Stimulated activated CD4-positive, alpha-beta T cell treated with anti-CD3 and anti-CD28 coated beads, Interleukin-15, amount 100 ng/mL, for 1 hour (primary cell): ENCODE measurements around the gene TXNDC8.
"Not testable (repeated sequence)": the region's sequence is repeated elsewhere in the genome, so short reads cannot be mapped to it uniquely, and the experiment has no call there.

ENCODE experiments used
- DNase-seq, 2 donors: peaks; one replicate each; pipeline ENCODE4 v3.0.0-alpha.2; 2020; ENCODE audit warnings: low read depth in 1 of 2, low spot score in 1 of 2

Gene TXNDC8

DNA sequence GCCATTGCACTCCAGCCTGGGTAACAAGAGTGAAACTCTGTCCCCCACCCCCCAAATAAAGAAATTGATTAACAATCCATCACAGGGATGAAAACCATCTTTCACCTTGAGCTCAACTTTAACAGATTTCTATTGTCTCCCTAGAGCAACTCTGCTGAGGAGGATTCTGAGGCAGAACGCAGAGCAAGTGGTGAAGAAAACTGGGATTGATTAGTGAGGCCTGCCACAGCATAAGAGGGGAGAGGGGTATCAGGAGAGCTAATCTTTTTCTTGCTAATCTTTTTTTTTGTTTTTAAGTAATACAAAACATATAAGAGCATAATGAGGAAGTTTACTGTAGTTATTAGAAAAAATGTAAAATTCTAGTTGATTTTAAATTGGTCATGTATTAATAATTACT is 8.9 kb downstream of the TXNDC8 start:
- DNase-seq: no peak

DNA sequence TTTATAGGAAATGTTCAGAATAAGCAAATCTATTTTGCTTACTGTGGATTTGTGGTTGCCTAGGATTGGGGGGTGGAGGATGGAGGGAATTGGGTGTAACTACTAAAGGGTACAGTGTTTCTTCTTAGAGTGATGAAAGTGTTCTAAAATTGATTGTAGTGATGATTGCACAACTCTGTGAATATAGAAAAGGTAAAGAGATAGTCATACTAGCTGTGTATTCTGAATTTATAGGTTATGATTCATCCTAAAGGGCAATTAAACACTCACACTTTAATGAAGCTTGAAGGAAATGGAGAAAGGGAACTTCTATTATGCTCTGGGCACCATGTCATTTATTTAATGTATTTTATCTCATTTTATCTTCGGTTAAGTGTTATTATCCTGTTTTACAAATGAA is 9.9 kb downstream of the TXNDC8 start:
- no peak for DNase-seq

DNA sequence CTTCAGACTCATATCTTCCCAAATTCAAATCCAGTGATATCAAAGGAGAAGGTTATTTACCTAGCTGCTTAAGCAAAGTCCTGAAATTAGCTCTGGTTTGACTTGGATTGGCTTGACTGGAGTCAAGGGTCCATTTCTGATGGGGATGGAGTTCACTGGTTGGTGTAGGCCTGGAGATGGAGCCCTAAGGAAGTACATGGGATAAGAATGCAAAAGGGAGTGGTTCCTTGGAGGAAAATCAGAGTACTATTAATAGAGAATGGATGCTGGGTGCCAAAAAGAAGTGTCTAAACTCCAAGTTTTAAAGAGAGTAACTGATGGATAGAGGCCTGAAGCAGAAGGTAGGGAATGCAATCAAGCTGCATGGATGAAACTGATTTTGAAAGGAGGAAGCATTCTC is 13.8 kb downstream of the TXNDC8 start:
- DNase-seq: no peak

DNA sequence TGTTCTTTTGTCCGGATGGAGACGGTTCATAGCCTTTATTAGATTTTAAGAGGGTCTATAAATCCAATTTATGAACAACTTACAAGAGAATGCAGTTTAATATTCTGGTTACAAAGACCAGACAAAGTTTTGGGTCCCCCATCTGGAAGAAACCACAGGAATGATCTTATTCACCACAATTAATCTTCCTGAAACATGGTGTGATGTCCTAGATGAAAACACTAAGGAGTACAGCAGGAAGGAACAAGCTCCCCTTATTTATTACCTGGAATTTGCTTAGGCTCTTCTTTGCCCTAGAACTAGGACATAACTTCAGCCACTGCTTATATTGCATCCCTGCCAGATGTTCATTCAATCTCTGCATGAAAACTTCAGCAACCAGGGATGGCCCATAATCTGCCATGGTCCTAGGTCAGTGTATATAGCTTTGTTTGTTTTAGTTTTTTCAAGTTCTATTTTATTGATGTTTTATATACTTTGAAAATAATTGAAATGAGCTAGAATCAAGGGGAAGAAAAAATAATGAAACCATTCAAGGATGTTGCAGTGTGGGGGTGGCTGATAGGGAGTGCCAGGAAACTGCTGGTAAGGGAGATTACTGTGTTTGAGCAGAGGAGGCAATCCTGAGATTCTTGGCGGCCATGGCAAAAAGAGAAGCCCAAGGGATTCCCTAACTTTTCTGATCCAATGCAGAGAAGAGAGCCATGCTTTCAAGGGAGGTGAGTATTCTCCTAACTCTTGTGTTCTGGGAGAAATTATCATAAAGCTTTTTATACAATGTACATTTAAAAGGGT is 16.8 kb downstream of the TXNDC8 start:
- no peak for DNase-seq

DNA sequence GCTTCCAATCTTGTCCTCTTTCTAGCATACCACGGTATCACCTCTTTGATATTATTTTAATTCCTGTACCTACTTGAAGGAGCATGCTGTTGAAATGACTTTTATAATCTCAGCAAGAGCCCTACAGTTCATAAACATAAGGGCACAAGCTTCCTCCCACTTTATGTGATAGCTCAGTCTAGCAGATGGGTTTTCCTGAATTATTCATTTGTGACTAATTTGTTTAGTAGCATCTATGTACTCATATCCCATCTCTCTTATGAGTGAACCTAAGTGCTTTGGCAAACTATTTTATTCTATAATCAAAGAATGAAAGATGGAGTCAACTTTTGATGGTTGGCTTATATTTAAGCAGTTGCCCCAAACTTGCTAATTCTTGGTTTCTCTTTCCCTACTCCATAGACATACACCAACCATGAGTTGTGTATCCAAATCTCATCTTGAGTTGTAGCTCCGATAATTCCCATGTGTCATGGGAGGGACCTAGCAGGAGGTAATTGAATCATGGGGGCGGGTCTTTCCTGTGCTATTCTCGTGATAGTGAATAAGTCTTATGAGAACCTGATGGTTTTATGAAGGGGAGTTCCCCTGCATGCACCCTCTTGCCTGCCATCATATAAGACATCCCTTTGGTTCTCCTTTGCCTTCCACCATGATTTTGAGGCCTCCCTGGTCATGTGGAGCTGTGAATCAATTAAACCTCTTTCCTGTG is 17.7 kb downstream of the TXNDC8 start:
- DNase-seq: no peak

DNA sequence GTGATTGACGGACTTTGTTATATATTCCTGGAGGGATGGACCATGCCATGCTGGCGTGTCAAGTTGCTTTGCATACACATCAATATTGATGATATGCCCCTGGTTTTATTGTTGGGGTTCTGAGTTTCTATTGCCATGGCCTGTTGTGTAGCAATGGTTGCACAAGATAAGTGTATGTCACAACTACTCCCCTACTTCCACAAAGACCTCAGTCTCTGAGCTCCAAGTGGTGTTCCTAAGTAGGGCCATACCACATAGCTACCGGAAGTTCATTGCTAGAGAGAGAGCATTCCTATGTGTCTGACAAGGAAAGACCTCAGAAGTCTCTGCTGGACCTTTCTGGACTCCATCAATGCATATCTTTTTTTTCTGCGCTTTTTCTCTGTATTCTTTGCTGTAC is 19.8 kb downstream of the TXNDC8 start:
- no peak for DNase-seq

DNA sequence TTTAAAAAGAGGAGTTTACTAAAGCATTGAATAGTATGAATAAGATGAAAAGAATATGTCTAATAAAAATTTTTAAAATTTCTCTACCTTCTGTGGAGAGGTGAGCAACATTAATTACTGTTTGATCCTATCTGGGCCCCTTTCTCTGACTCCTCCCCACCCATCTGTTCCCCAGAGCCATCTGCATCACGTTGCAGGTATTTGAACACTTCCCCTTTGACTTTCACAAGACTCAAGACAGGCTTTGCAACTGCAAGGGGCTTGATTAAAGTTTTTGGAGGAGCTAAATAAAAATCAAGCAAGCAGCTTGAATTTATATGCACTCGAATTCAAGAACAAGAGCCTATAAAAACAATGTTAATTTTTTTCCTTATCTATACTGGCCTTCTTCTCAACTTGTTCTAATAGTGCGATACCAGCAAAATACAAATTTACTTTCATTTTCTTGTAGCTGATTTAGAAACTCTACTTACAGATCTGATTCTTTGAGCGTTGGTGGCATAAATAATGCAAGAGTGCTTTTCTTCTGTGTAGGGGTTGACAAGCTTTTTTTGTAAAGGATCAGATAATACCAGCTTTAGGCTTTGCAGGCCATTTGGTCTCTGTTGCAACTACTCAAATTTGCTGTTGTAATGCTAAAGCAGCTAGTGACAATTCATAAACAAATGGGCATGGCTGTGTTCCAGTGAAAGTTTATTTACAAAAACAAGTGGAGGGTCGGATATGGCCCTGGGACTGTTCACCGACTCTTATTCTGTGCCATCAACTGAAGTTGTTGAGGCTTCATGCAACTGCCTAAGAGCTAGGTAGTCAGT is 21.2 kb downstream of the TXNDC8 start:
- DNase-seq: no peak

DNA sequence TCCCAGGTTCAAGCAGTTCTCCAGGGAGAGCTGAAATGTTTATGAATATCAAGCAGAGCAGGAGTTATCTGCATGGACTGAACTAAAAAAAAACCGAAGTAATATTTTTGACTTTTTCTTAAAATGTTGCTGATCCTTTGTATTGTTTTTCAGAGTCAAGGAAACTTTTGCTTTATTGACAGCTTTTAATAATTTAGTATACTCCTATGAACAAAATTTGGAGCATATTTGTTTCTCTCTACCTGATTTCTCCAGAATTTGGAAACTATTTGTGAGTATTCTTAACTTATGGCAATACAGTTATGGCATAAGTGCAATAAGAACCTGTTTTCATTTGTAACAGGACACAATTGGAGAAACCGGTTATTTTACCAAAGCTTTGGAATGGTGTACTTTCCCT is 25.7 kb downstream of the TXNDC8 start:
- not testable (repeated sequence) for DNase-seq

DNA sequence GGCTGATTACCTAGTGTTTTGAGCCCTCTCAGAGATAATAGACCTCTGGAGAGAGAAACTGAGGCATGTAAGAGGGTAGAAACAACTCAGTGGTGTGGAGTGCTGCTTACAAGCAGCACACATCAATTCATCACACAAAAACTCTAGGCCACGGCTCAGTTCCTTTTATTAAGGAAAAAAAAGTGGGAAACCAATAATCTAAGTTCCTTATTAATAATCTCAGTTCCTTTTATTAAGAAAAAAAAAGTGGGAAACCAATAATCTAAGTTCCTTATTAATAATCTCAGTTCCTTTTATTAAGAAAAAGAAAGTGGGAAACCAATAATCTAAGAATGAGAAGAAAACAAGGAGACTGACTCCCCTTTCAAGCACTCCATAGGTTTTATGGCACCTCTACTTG is 28.0 kb downstream of the TXNDC8 start:
- DNase-seq: no peak

DNA sequence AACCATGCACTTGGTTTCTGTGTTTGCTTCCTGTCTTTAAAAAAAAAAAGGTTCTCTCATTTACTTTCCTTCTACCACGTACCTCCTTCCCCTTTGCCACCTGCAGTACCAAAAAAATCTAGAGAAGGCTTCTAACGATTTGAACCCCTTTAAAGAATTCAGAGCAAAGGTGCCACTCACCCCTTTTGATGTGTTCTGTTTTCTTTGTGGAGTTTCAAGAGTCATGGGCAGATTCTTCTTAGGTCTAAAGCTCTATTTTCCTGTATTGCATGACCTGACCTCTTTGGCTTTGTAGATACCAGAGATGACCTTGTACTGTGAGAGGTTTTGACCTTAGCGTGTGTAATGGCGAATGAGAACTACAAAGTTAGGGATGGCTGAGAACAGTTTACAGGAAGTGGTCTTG is 29.0 kb downstream of the TXNDC8 start:
- DNase-seq: no peak

DNA sequence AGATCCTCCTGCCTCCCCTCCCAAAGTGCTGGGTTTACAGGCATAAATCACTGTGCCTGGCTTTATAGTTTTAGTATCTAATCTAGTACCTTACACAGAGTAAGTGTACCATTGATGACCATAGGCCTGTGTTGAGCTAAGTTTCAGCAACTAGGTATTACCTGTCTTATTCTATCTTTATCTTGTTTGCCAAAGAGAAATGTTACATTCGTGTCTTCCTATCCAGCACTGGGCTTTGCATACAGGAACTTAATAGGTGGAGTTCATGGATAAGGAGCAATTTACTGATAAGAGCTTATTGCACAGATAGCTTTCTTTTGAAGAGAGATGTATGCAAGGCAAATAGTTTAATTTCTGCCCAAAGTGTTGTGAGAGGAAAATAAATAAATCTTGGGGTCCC is 30.5 kb downstream of the TXNDC8 start:
- no peak for DNase-seq

DNA sequence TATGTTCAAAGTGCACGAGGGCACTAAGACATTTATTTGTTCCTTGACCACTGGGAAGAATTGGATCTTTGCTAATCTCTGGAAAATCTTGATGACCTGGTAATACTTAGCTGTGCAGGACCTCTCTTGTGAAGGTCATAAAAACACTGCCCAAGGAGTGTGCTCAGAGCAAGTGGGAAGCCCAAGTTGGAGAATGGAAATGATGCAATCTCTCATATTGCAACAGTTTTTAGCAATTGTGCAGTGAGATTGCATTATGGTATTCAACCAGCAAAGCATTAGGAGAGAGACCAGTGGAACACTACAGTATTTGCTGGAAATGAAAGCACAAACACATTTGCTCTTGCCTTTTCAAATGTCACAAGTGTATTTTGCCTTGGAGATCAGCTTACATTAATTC is 34.5 kb downstream of the TXNDC8 start:
- DNase-seq: no peak

DNA sequence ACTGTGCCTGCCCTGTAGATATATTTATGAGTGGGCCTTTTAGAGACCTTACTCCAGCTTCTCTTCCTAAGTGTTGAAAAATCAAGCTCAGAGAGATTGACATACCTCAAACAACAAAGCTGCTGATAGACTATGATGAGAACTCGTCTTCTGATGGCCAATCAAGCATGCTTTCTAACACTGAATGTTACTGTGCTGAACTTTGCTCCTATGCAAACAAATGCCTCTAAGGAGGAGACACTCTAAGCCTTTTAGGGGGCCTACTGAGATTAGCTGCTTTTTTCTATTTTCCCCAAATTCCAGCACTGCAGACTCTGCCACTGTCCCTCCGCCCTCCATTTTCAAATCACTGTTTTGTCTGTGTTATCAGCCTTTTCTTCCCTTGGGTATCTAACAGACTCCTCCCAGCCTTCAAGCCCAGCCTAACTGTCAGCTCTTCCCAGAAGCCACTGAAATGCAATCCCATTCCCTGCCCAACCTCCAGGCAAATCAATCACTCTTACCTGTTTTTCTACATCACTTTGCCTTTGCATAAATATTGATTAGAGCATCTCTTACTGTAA is 39.5 kb downstream of the TXNDC8 start:
- DNase-seq: no peak

DNA sequence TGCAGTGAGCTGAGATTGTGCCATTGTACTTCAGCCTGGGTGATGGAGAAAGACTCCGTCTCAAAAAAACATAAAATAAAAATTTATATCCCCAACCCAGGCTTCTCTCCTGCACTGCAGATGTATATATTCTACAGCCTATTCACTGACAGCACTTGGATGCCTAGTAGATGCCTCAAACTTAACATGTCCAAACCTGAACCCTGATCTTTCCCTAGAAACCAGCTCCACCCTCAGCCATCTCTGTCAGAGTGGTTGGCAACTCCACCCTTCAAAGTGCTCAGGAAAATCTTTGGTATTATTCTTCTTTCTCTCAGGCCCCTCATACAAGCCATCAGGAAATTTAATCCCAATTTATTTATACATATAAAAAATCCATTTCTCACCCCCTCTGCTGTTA is 44.4 kb downstream of the TXNDC8 start:
- no peak for DNase-seq

DNA sequence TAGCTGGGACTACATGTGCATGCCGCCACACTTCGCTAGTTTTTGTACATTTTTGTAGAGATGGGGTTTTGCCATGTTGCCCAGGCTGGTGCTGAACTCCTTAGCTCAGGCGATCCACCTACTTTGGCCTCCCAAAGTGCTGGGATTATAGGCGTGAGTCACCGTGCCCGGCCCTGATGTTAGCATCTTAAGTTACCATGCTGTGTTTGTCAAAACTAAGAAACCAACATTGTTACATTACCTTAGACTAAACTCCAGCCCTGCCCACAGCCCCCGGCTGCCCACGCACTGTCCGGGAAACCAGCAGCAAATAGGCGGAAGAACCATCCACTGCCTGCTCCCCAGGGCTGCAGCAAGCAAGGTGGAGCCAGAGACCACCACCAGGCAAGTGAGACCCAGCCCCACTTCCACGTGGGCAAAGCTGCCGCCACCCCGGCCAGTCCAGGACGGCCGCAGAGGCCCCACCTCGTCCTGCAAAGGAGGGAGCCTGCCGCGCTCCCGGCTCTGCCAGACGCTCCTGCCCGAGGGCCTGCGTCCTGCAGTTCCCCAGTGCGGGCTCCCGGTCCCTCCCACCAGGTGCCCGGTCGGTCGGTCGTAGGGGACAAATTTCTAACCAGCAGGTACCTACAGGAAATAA is 45.6 kb downstream of the TXNDC8 start:
- DNase-seq: no peak

DNA sequence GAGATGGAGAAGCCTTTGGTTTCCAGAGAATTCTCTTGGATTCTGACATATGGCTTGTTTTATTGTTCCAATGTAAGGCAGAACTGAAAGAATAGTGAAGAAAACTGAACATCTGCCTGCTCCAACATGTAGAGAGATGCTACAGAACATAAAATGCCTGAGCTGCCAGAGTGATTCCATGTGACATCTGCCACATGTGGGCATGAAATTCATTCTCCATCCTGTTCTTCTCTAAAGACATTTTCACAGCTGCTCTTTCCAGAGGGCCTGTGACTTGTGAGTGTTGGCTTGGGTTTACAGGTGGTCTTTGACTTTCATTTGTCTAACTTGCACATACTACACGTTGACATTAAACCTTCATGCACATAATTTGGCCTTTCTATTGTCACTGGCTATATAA is 47.7 kb downstream of the TXNDC8 start:
- DNase-seq: no peak

DNA sequence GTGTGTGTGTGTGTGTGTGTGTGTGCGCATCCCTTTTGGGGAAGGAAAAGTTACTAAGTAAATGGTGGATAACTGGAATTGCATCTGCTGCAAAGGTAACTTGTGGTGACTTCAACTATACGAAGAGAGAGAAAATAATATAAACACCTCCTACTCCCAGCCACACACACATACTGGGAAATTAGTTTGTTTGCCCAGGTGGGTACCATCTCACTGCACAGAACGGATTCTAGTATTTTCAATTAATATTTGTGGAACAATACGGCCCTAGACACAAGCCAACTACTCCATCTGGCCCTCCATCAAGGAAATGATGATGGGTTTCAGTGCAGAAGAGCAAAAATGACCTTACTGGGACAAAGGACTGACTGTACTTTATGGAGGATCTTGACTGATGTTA is 49.2 kb downstream of the TXNDC8 start:
- no peak for DNase-seq

DNA sequence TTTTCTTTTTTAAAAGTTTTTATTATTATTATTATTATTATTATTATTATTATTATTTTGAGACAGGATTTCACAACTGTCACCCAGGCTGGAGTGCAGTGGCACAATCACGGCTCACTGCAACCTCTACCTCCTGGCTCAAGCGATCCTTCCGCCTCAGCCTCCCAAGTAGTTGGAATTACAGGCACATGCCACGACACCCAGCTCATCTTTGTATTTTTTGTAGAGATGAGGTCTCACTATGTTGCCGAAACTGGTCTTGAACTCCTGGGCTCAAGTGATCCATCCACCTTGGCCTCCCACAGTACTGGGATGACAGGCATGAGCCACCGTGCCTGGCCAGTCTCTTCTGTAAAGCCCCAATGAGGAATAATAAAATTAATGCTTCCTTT is 50.4 kb downstream of the TXNDC8 start:
- no peak for DNase-seq

DNA sequence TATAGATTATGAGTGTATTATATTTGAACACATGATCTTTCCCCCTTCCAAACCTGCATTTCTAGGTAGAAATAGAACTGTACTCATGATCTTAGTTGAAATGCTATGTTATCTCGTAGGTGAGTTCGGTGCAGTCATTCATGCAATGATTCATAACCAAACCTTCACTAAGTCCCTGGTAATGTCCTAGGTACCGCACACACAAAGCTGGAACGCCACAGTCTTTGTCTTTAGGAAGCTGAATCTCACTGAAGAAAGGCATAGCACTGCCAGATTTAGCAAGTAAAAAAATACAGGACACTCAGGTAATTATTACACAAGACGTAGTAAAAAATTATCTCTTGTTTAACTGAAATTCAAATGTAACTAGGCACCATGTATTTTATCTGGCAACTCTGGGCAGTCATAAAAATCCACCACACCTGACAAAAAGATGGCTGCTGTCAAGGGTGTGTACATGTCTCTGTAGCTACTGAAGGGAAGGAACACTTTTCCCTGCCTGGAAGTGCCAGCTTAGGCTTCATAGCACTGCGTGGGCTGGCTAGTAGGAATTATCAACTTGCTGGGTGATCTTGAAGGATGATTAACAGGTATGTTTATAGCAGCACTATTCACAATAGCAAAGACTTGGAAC is 53.3 kb downstream of the TXNDC8 start:
- DNase-seq: no peak

DNA sequence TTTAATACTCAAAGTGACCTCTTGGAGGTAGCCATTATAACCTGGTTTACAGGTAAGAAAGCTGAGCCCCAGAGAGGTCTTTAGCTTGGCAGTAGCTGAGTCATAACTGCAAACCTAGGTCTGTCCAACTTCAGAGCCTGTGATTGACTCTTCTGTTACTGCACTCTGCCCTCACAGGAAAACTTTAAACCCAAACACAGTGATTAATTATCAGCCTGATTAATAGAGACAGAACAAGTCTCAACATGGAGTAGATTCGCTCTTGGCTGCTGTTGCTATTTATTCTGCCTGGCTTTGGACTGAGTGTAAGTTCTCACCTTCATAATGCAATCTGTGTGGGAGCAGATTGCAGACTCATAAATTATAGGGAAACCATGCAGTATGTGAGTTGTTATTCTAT is 53.9 kb downstream of the TXNDC8 start:
- DNase-seq: no peak

DNA sequence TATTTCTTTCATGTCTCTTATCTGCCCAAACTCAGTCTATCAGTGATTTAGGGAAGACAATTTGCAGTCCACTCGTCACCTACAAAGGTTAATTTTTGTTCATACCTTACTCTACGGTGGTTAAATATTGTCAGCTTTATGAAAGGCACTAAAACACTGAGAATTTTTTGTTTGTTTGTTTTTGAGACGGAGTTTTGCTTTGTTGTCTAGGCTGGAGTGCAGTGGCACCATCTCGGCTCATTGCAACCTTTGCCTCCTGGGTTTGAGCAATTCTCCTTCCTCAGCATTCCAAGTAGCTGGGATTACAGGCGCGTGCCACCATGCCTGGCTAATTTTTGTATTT is 55.0 kb downstream of the TXNDC8 start:
- no peak for DNase-seq
